H1 (cell line): ENCODE measurements around the gene FHAD1. TPM values are rescaled to one million over a fixed set of nuclear protein-coding genes. Genes with fewer than 3 reads are reported as not detected.

Experiments
- CTCF ChIA-PET: fragments of 300-600 bp; sonication (Branson Sonifier 250); formaldehyde crosslinking; loops from one replicate; lab custom pipeline; 2021; ENCODE audit not compliant: partially characterized antibody; lab: Charles Lee
- POLR2A ChIA-PET: fragments of 300-600 bp; sonication (Branson Sonifier 250); formaldehyde crosslinking; loops from one replicate; lab custom pipeline; 2021; ENCODE audit warnings: inconsistent platforms; ENCODE audit not compliant: partially characterized antibody; lab: Charles Lee
- DNase-seq, 2 experiments: peaks; one replicate each; pipeline versions ENCODE4 v3.0.0 to v3.0.0-alpha.2; 2010 to 2022; ENCODE audit warnings: low spot score in 2 of 2, low read depth in 1 of 2, mixed read lengths in 1 of 2
- FAIRE-seq: peaks from 2 replicates; lab custom pipeline; 2011; peaks lifted over from hg19 to GRCh38; lab: Jason Lieb, UNC
- H2AFZ ChIP-seq: 2 replicates; pipeline ENCODE4 v1.8.1; 2012; ENCODE audit warnings: low read length, inconsistent platforms
- H2AK5ac ChIP-seq: 2 replicates; pipeline ENCODE4 v1.6.1; 2013; ENCODE audit warnings: low read depth, low read length
- H2BK120ac ChIP-seq: replicated peaks from 2 replicates; pipeline ENCODE3; 2013; ENCODE audit warnings: low read depth, low read length, inconsistent platforms
- H2BK12ac ChIP-seq: 2 replicates; pipeline ENCODE4 v1.6.1; 2013; ENCODE audit warnings: low read depth, low read length
- H2BK15ac ChIP-seq: 2 replicates; pipeline ENCODE4 v1.6.1; 2013; ENCODE audit warnings: low read length
- H2BK20ac ChIP-seq: 2 replicates; pipeline ENCODE4 v1.6.1; 2013; ENCODE audit warnings: low read length
- H2BK5ac ChIP-seq: 2 replicates; pipeline ENCODE4 v1.6.1; 2013; ENCODE audit warnings: low read depth, low read length
- H3K14ac ChIP-seq: 2 replicates; pipeline ENCODE4 v1.6.1; 2013; ENCODE audit warnings: inconsistent platforms; ENCODE audit not compliant: insufficient read length
- H3K18ac ChIP-seq: 2 replicates; pipeline ENCODE4 v1.6.1; 2013; ENCODE audit warnings: low read length; ENCODE audit errors: extremely low read depth
- H3K23ac ChIP-seq: 2 replicates; pipeline ENCODE4 v1.6.1; 2013; ENCODE audit warnings: inconsistent platforms; ENCODE audit not compliant: insufficient read length
- H3K23me2 ChIP-seq: 2 replicates; pipeline ENCODE4 v1.6.1; 2013; ENCODE audit warnings: low read depth, low read length
- H3K27ac ChIP-seq: 2 replicates; pipeline ENCODE4 v1.6.1; 2011; ENCODE audit warnings: low read depth, low read length, inconsistent platforms
- H3K27me3 ChIP-seq, 4 experiments: replicated peaks in 1 of 4; 1 replicate in 1 of 4; 2 replicates in 3 of 4; pipeline versions ENCODE4 v1.6.1 to v1.8.1; 2011 to 2013; ENCODE audit warnings: low read length in 3 of 4, mild to moderate bottlenecking in 3 of 4, inconsistent platforms in 2 of 4, mixed read lengths in 2 of 4, moderate library complexity in 1 of 4; ENCODE audit not compliant: control insufficient read depth in 3 of 4, insufficient read depth in 3 of 4; ENCODE audit errors: extremely low read depth in 1 of 4
- H3K36me3 ChIP-seq, 4 experiments: 2 replicates each; pipeline versions ENCODE4 v1.6.1 to v1.8.1; 2011 to 2013; ENCODE audit warnings: mild to moderate bottlenecking in 4 of 4, low read length in 3 of 4, moderate library complexity in 2 of 4, control low read depth in 1 of 4, inconsistent platforms in 1 of 4; ENCODE audit not compliant: insufficient read depth in 4 of 4, control insufficient read depth in 2 of 4
- H3K4ac ChIP-seq: replicated peaks from 2 replicates; pipeline ENCODE3; 2013; ENCODE audit warnings: low read length, low read depth, mixed read lengths, inconsistent platforms; ENCODE audit not compliant: insufficient read length
- H3K4me1 ChIP-seq, 4 experiments: replicated peaks in 1 of 4; 1 replicate in 1 of 4; 2 replicates in 3 of 4; pipeline versions ENCODE4 v1.6.1 to v1.8.1; 2011 to 2013; ENCODE audit warnings: low read length in 3 of 4, inconsistent platforms in 2 of 4, mixed read lengths in 1 of 4; ENCODE audit not compliant: insufficient read depth in 4 of 4, control insufficient read depth in 3 of 4
- H3K4me2 ChIP-seq, 2 experiments: 2 replicates each; pipeline versions ENCODE4 v1.6.1 to v1.8.1; 2011 to 2013; ENCODE audit warnings: low read depth in 2 of 2, low read length in 2 of 2, control low read depth in 1 of 2, inconsistent platforms in 1 of 2, mild to moderate bottlenecking in 1 of 2; ENCODE audit not compliant: insufficient read depth in 1 of 2
- H3K4me3 ChIP-seq, 4 experiments: fragments of 200-600, 300-600 bp in 1 of 4; sonication (generic), shearing (Covaris generic), sonication (Bioruptor Twin) in 1 of 4; 2 replicates each; pipeline versions ENCODE4 v1.5.1 to v1.8.1; 2011 to 2016; ENCODE audit warnings: low read length in 4 of 4, low read depth in 3 of 4, control low read depth in 2 of 4, inconsistent platforms in 2 of 4, mild to moderate bottlenecking in 2 of 4, mixed read lengths in 1 of 4, moderate library complexity in 1 of 4; ENCODE audit not compliant: insufficient read depth in 2 of 4; ENCODE audit errors: extremely low read depth in 1 of 4
- H3K56ac ChIP-seq: replicated peaks from 2 replicates; pipeline ENCODE3; 2013; ENCODE audit warnings: low read depth, mild to moderate bottlenecking, mixed read lengths, low read length, inconsistent platforms; ENCODE audit not compliant: insufficient read length
- H3K79me1 ChIP-seq: 2 replicates; pipeline ENCODE4 v1.6.1; 2013; ENCODE audit warnings: low read depth, low read length, control low read depth
- H3K79me2 ChIP-seq, 2 experiments: 2 replicates each; pipeline versions ENCODE4 v1.6.1 to v1.8.1; 2012 to 2013; ENCODE audit warnings: low read length in 2 of 2, mild to moderate bottlenecking in 2 of 2, inconsistent platforms in 1 of 2; ENCODE audit not compliant: insufficient read depth in 2 of 2, control insufficient read depth in 1 of 2
- H3K9ac ChIP-seq, 4 experiments: replicated peaks in 1 of 4; 1 replicate in 1 of 4; 2 replicates in 3 of 4; pipeline versions ENCODE4 v1.6.1 to v1.8.1; 2011 to 2013; ENCODE audit warnings: low read depth in 3 of 4, low read length in 3 of 4, control low read depth in 2 of 4, mild to moderate bottlenecking in 2 of 4, moderate library complexity in 2 of 4, inconsistent platforms in 1 of 4; ENCODE audit errors: extremely low read depth in 1 of 4
- H3K9me3 ChIP-seq, 2 experiments: 2 replicates each; pipeline versions ENCODE4 v1.6.1 to v1.8.1; 2012 to 2013; ENCODE audit warnings: mild to moderate bottlenecking in 2 of 2, moderate library complexity in 2 of 2, control low read depth in 1 of 2, inconsistent platforms in 1 of 2, low read depth in 1 of 2, low read length in 1 of 2, mixed read lengths in 1 of 2; ENCODE audit not compliant: insufficient read depth in 2 of 2
- H4K20me1 ChIP-seq, 2 experiments: replicated peaks in 1 of 2; 2 replicates each; pipeline versions ENCODE3 to v1.8.1; 2011 to 2013; ENCODE audit warnings: inconsistent platforms in 2 of 2, low read length in 2 of 2, mild to moderate bottlenecking in 1 of 2; ENCODE audit not compliant: insufficient read depth in 2 of 2, control insufficient read depth in 1 of 2
- H4K5ac ChIP-seq: 2 replicates; pipeline ENCODE4 v1.6.1; 2013; ENCODE audit warnings: low read length, low read depth, mixed read lengths, inconsistent platforms; ENCODE audit not compliant: insufficient read length
- H4K8ac ChIP-seq: 2 replicates; pipeline ENCODE4 v1.8.0; 2013; ENCODE audit warnings: mild to moderate bottlenecking, moderate library complexity, low read length, inconsistent platforms; ENCODE audit not compliant: insufficient read depth; ENCODE audit errors: extremely low read depth
- H4K91ac ChIP-seq: replicated peaks from 2 replicates; pipeline ENCODE3; 2013; ENCODE audit warnings: low read length, mixed read lengths, inconsistent platforms; ENCODE audit not compliant: insufficient read length
- BRCA1 ChIP-seq: IDR thresholded peaks from 2 replicates; pipeline ENCODE4 v1.6.1; 2012; ENCODE audit warnings: low read depth, low read length, improper control_type of control experiment
- WGBS, 2 experiments: shearing (Covaris generic) in 1 of 2; methylation state at CpG; one replicate each; pipeline versions ENCODE4 v1.1.6 to v1.1.7; 2013 to 2015; ENCODE audit warnings: low lambda C conversion rate in 2 of 2, mixed read lengths in 2 of 2, inconsistent platforms in 1 of 2, low coverage in 1 of 2, missing lambda C conversion rate in 1 of 2; ENCODE audit not compliant: insufficient replicate concordance in 2 of 2, insufficient coverage in 1 of 2, insufficient read length in 1 of 2; ENCODE audit errors: extremely low coverage in 1 of 2, missing lambda C conversion rate in 1 of 2; 5-methylcytosine and 5-hydroxymethylcytosine counted together
- polyA plus RNA-seq, 7 experiments: library from polyadenylated mRNA; depleted of rRNA in 3 of 7; stranded (reverse) in 5 of 7; unstranded in 2 of 7; fragments of >200 nt in 5 of 7; fragments of 200-250 nt in 2 of 7; gene quantifications; 1 replicate in 5 of 7; 2 replicates in 1 of 7; 4 replicates in 1 of 7; pipeline versions ENCODE4 v1.2.1 to v1.2.3, GENCODE V29; 2011 to 2013; ENCODE audit warnings: missing spikeins in 2 of 7, mixed read lengths in 2 of 7
- total RNA-seq: library from RNA; stranded (reverse); fragmentation: NEBNext Ultra II Directional; extraction: Animal tissue kit (Norgen Biotek cat#: 25700); gene quantifications from 2 replicates; pipeline ENCODE4 v1.2.1, GENCODE V29; 2021

FHAD1 gene
- total and polyA plus RNA-seq, 2 of the 8 experiments (the other 6 are each of a cell fraction or from before 2014, with no cell fraction given): 0.39 to 0.69 TPM

- no peak for DNase-seq
- no peak for TF ChIP-seq BRCA1
- no peak overlapping the region for H3K4me2 ChIP-seq
- H4K20me1 ChIP-seq: no peaks in the 10 kb centered on the region
- H2BK15ac ChIP-seq: no peak overlapping the region
- POLR2A ChIA-PET: no interaction called here
- H2AK5ac ChIP-seq: no peak overlapping the region
- H4K8ac ChIP-seq: no peak overlapping the region
- no peak overlapping the region for H3K23ac ChIP-seq
- H2AFZ ChIP-seq: no peak overlapping the region
- no peak overlapping the region for H2BK120ac ChIP-seq
- no peak overlapping the region for H3K27ac ChIP-seq
- H3K4me3 ChIP-seq: no peak overlapping the region
- no peak overlapping the region for H3K4ac ChIP-seq
- peak overlapping the region; percentile 9 for H3K56ac ChIP-seq
- peaks cover 0 to 11% (median 6%) of the 10 kb centered on the region in 4 experiments; a peak in 5 of 7 replicates for H3K4me1 ChIP-seq
- H3K27me3 ChIP-seq: no peaks in the 10 kb centered on the region
- H3K14ac ChIP-seq: no peak overlapping the region
- H3K36me3 ChIP-seq: no peaks in the 10 kb centered on the region
- no peak overlapping the region for H3K9ac ChIP-seq
- 90% methylated on average over 2 of the region's 2 CpGs; no CpG with 5 or more reads in 1 of the 2 experiments for WGBS, 2 experiments
- H4K91ac ChIP-seq: no peak overlapping the region
- CTCF ChIA-PET: interaction anchor here (0.7 to 4.8 kb wide), 5 partner anchors 17 to 115 kb away, joined by 3 to 170 read pairs (median 4); no protein-coding TSS in a partner anchor
- no peak for FAIRE-seq
- no peaks in the 10 kb centered on the region for H3K79me2 ChIP-seq
- no peaks in the 10 kb centered on the region for H3K79me1 ChIP-seq
- no peak overlapping the region for H2BK20ac ChIP-seq
- no peak overlapping the region for H3K18ac ChIP-seq
- no peak overlapping the region for H2BK5ac ChIP-seq
- no peaks in the 10 kb centered on the region; a peak in 1 of 4 replicates for H3K9me3 ChIP-seq
- no peaks in the 10 kb centered on the region for H3K23me2 ChIP-seq
- H4K5ac ChIP-seq: no peak overlapping the region
- H2BK12ac ChIP-seq: no peak overlapping the region
Measured at GRCh38 chr1:15321601-15322000, 74.6 kb downstream of the FHAD1 start.
